ENCODE results near the gene ALDH7A1.

GRCh38 chr5:126587551-126588390, 7.2 kb downstream of the ALDH7A1 start:
- no peak for TF ChIP-seq CTCF (IDR thresholded peaks at IDR 0.05)
- no peak for TF ChIP-seq EZH2 (IDR thresholded peaks at IDR 0.05; ENCODE audit: borderline replicate concordance, insufficient read depth, low read depth, low read length, poor library complexity, severe bottlenecking)

Measured in B cell (primary cell).